Dermis blood vessel endothelial cell (primary cell): ENCODE measurements around the gene ZNF639. TPM values are rescaled to one million over a fixed set of nuclear protein-coding genes. Genes with fewer than 3 reads are reported as not detected.

Experiments used
- DNase-seq: peaks from one replicate; pipeline ENCODE4 v3.0.0; 2010
- total RNA-seq: library from RNA; depleted of rRNA; stranded (reverse); fragments of >200 nt; gene quantifications from 2 replicates; pipeline ENCODE4 v1.2.3, GENCODE V29; 2014

Gene ZNF639
- total RNA-seq, 1 donor from 2014 or later = 61.9 TPM

- no peak for DNase-seq
Measured at GRCh38 chr3:179309225-179310078, 13.4 kb upstream of the ZNF639 start.

- no peak for DNase-seq
Measured at GRCh38 chr3:179318876-179319275, 4.0 kb upstream of the ZNF639 start.

GRCh38 chr3:179321668-179322285 lies 1.1 kb upstream of the ZNF639 start:
- DNase-seq = peak; percentile 78

GRCh38 chr3:179323197-179324110 lies 623 bp downstream of the ZNF639 start:
- DNase-seq = peak; percentile 70

GRCh38 chr3:179324270-179324754 lies 1.5 kb downstream of the ZNF639 start:
- peak; percentile 53 for DNase-seq

GRCh38 chr3:179330438-179330837 lies 7.6 kb downstream of the ZNF639 start:
- no peak for DNase-seq

- no peak for DNase-seq
Measured at GRCh38 chr3:179332240-179332639, 9.4 kb downstream of the ZNF639 start.

- DNase-seq = no peak
Measured at GRCh38 chr3:179333084-179333483, 10.3 kb downstream of the ZNF639 start.

GRCh38 chr3:179336345-179336929 lies 13.6 kb downstream of the ZNF639 start:
- DNase-seq = no peak

- peak; percentile 97 for DNase-seq
Measured at GRCh38 chr3:179347345-179348194, 24.7 kb downstream of the ZNF639 start, which contains the start of gene MFN1. Gene MFN1, plus strand, starts transcription at chr3:179347709. Its CDS starts 1,143 bp downstream, at chr3:179348852.

- DNase-seq = peak; percentile 15
Measured at GRCh38 chr3:179348325-179349013, 25.6 kb downstream of the ZNF639 start.

- DNase-seq = no peak
Measured at GRCh38 chr3:179355996-179356395, 33.2 kb downstream of the ZNF639 start.

- DNase-seq = no peak
Measured at GRCh38 chr3:179363332-179363731, 40.5 kb downstream of the ZNF639 start.

- no peak for DNase-seq
Measured at GRCh38 chr3:179369621-179370020, 46.8 kb downstream of the ZNF639 start.

- DNase-seq = no peak
Measured at GRCh38 chr3:179373938-179374337, 51.1 kb downstream of the ZNF639 start.

GRCh38 chr3:179375091-179375999 lies 52.5 kb downstream of the ZNF639 start:
- no peak for DNase-seq

GRCh38 chr3:179376474-179376873 lies 53.6 kb downstream of the ZNF639 start:
- DNase-seq = no peak
